HEK293 (cell line): Measurements from ENCODE around the gene KDM5C.
A peak's percentile ranks its signal among the peaks of the same experiment; 100 is the strongest.

ENCODE experiments used
- CTCF ChIA-PET: fragments of 350-600 bp; formaldehyde crosslinking; extraction: SDS; loops from one replicate; lab custom pipeline; 2021; ENCODE audit warnings: antibody characterized with exemption; lab: Yijun Ruan, JAX
- POLR2A ChIA-PET: fragments of 300-600 bp; formaldehyde crosslinking; extraction: SDS; loops from one replicate; lab custom pipeline; 2020; ENCODE audit warnings: antibody characterized with exemption, inconsistent platforms; lab: Yijun Ruan, JAX
- H3K27ac ChIP-seq: fragments of 200-500 bp; sonication (Bioruptor generic); 2 replicates; pipeline ENCODE4 v1.5.1; 2014; ENCODE audit warnings: low read depth, low read length, control low read depth, inconsistent platforms; ENCODE audit errors: extremely low read depth
- H3K36me3 ChIP-seq, 2 experiments: fragments of 200-500 bp in 1 of 2; sonication (Bioruptor generic) in 1 of 2; 1 replicate in 1 of 2; 2 replicates in 1 of 2; pipeline ENCODE4 v1.5.1; 2014 to 2017; ENCODE audit warnings: inconsistent platforms in 2 of 2, low read length in 2 of 2; ENCODE audit not compliant: control insufficient read depth in 2 of 2, insufficient read depth in 1 of 2
- H3K4me1 ChIP-seq: fragments of 200-500 bp; sonication (Bioruptor generic); 2 replicates; pipeline ENCODE4 v1.5.1; 2014; ENCODE audit warnings: mild to moderate bottlenecking, low read length, inconsistent platforms; ENCODE audit not compliant: control insufficient read depth, insufficient read depth
- H3K4me3 ChIP-seq: 2 replicates; pipeline ENCODE4 v1.5.1; 2011; ENCODE audit warnings: low read depth, mild to moderate bottlenecking, control low read depth, low read length, moderate library complexity
- H3K9me3 ChIP-seq: fragments of 200-500 bp; sonication (Bioruptor generic); 2 replicates; pipeline ENCODE4 v1.5.1; 2014; ENCODE audit warnings: low read depth, low read length, inconsistent platforms; ENCODE audit not compliant: control insufficient read depth, insufficient read depth
- GLIS1 ChIP-seq: fragments of 450-650 bp; formaldehyde crosslinking; IDR thresholded peaks from 2 replicates; pipeline ENCODE4 v1.5.1; 2016; ENCODE audit warnings: missing biosample characterization, missing genetic modification characterization
- HOXC10 ChIP-seq: sonication (generic); formaldehyde crosslinking; IDR thresholded peaks from 2 replicates; pipeline ENCODE4 v1.8.1; 2023; ENCODE audit warnings: mild to moderate bottlenecking, missing genetic modification reagents
- KLF17 ChIP-seq: fragments of 450-650 bp; formaldehyde crosslinking; IDR thresholded peaks from 2 replicates; pipeline ENCODE4 v1.5.1; 2016; ENCODE audit warnings: missing biosample characterization, missing genetic modification characterization
- PRDM4 ChIP-seq: fragments of 450-650 bp; formaldehyde crosslinking; IDR thresholded peaks from 2 replicates; pipeline ENCODE4 v1.5.1; 2017; ENCODE audit warnings: missing biosample characterization, missing genetic modification characterization
- SETDB1 ChIP-seq: IDR thresholded peaks from one replicate; pipeline ENCODE4 v1.6.1; 2017; ENCODE audit warnings: mild to moderate bottlenecking, low read length, moderate library complexity, mixed read lengths; ENCODE audit not compliant: insufficient read length
- SP3 ChIP-seq: fragments of 450-650 bp; formaldehyde crosslinking; IDR thresholded peaks from 2 replicates; pipeline ENCODE4 v1.5.1; 2016; ENCODE audit warnings: missing biosample characterization, missing genetic modification characterization
- TRIM28 ChIP-seq: IDR thresholded peaks from 2 replicates; pipeline ENCODE4 v1.6.1; 2011; ENCODE audit warnings: low read length, control low read depth, borderline replicate concordance
- ZBTB11 ChIP-seq: fragments of 450-650 bp; formaldehyde crosslinking; conservative IDR thresholded peaks from 2 replicates; pipeline ENCODE4 v1.5.1; 2016; ENCODE audit warnings: low read depth, missing biosample characterization, missing genetic modification characterization
- ZBTB17 ChIP-seq: fragments of 450-650 bp; formaldehyde crosslinking; IDR thresholded peaks from 2 replicates; pipeline ENCODE4 v1.5.1; 2016; ENCODE audit warnings: missing biosample characterization, missing genetic modification characterization
- ZBTB20 ChIP-seq: fragments of 450-650 bp; formaldehyde crosslinking; IDR thresholded peaks from 2 replicates; pipeline ENCODE4 v1.5.1; 2016; ENCODE audit warnings: missing biosample characterization, missing genetic modification characterization
- ZBTB6 ChIP-seq: fragments of 450-650 bp; formaldehyde crosslinking; IDR thresholded peaks from 2 replicates; pipeline ENCODE4 v1.5.1; 2017; ENCODE audit warnings: missing biosample characterization, missing genetic modification characterization
- ZEB2 ChIP-seq: fragments of 450-650 bp; formaldehyde crosslinking; IDR thresholded peaks from 2 replicates; pipeline ENCODE4 v1.5.1; 2016; ENCODE audit warnings: missing biosample characterization, missing genetic modification characterization
- ZFHX2 ChIP-seq: fragments of 450-650 bp; formaldehyde crosslinking; conservative IDR thresholded peaks from 2 replicates; pipeline ENCODE4 v1.5.1; 2016; ENCODE audit warnings: missing biosample characterization, missing genetic modification characterization
- ZNF214 ChIP-seq: fragments of 450-650 bp; formaldehyde crosslinking; IDR thresholded peaks from 2 replicates; pipeline ENCODE4 v1.5.1; 2017; ENCODE audit warnings: missing biosample characterization, mild to moderate bottlenecking, missing genetic modification characterization, borderline replicate concordance
- ZNF341 ChIP-seq: fragments of 450-650 bp; formaldehyde crosslinking; IDR thresholded peaks from 2 replicates; pipeline ENCODE4; 2016; ENCODE audit warnings: low read depth, missing biosample characterization, missing genetic modification characterization
- ZNF473 ChIP-seq: fragments of 450-650 bp; formaldehyde crosslinking; IDR thresholded peaks from 2 replicates; pipeline ENCODE4 v1.5.1; 2017; ENCODE audit warnings: missing biosample characterization, missing genetic modification characterization
- ZNF48 ChIP-seq: fragments of 450-650 bp; formaldehyde crosslinking; IDR thresholded peaks from 2 replicates; pipeline ENCODE4 v1.5.1; 2016; ENCODE audit warnings: missing biosample characterization, missing genetic modification characterization
- ZNF530 ChIP-seq: fragments of 450-650 bp; formaldehyde crosslinking; IDR thresholded peaks from 2 replicates; pipeline ENCODE4 v1.5.1; 2016; ENCODE audit warnings: low read depth, missing biosample characterization, missing genetic modification characterization
- ZNF560 ChIP-seq: fragments of 450-650 bp; formaldehyde crosslinking; IDR thresholded peaks from 2 replicates; pipeline ENCODE4 v1.5.1; 2017; ENCODE audit warnings: missing biosample characterization, missing genetic modification characterization, borderline replicate concordance
- ZNF561 ChIP-seq: fragments of 450-650 bp; IDR thresholded peaks from 2 replicates; pipeline ENCODE4 v1.5.1; 2018; ENCODE audit warnings: missing biosample characterization, missing genetic modification characterization, borderline replicate concordance
- ZNF571 ChIP-seq: fragments of 450-650 bp; formaldehyde crosslinking; IDR thresholded peaks from 2 replicates; pipeline ENCODE4 v1.5.0; 2017; ENCODE audit warnings: missing biosample characterization, missing genetic modification characterization
- ZNF621 ChIP-seq: fragments of 450-650 bp; formaldehyde crosslinking; IDR thresholded peaks from 2 replicates; pipeline ENCODE4 v1.5.1; 2017; ENCODE audit warnings: missing biosample characterization, missing genetic modification characterization
- ZNF629 ChIP-seq: fragments of 450-650 bp; formaldehyde crosslinking; IDR thresholded peaks from 2 replicates; pipeline ENCODE4 v1.5.1; 2017; ENCODE audit warnings: missing biosample characterization, missing genetic modification characterization
- ZNF658 ChIP-seq: fragments of 450-650 bp; formaldehyde crosslinking; IDR thresholded peaks from 2 replicates; pipeline ENCODE4; 2016; ENCODE audit warnings: missing biosample characterization, missing genetic modification characterization
- ZNF660 ChIP-seq: fragments of 450-650 bp; IDR thresholded peaks from 2 replicates; pipeline ENCODE4 v1.5.1; 2018; ENCODE audit warnings: missing biosample characterization, mild to moderate bottlenecking, missing genetic modification characterization
- ZNF830 ChIP-seq: fragments of 450-650 bp; IDR thresholded peaks from 2 replicates; pipeline ENCODE4 v1.5.0; 2018; ENCODE audit warnings: missing biosample characterization, missing genetic modification characterization, low read depth, mild to moderate bottlenecking, moderate library complexity
- ZNF843 ChIP-seq: fragments of 450-650 bp; formaldehyde crosslinking; IDR thresholded peaks from 2 replicates; pipeline ENCODE4 v1.5.1; 2016; ENCODE audit warnings: missing biosample characterization, missing genetic modification characterization

The KDM5C gene

GRCh38 chrX:53241558-53241957, 16.6 kb upstream of the KDM5C start (continued):
- TF ChIP-seq PRDM4 (tag by site-specific recombination) = no peak
- TF ChIP-seq ZEB2 (tag by site-specific recombination) = no peak
- no peak for TF ChIP-seq ZNF830 (tag by site-specific recombination)
- TF ChIP-seq ZFHX2 (tag by site-specific recombination) = peak; percentile 64
- no peak for TF ChIP-seq ZBTB20 (tag by site-specific recombination)
- peak; percentile 74 for TF ChIP-seq GLIS1 (tag by site-specific recombination)
- TF ChIP-seq ZNF658 (tag by site-specific recombination) = no peak
- TF ChIP-seq ZNF561 = no peak
- no peak for TF ChIP-seq ZNF214

- TF ChIP-seq ZBTB17 (tag by site-specific recombination) (peak; percentile 30; the same call in 1 of the 2 replicates), ZNF571 (no peak)
- no peaks in the 10 kb centered on the region for H3K9me3 ChIP-seq
- peaks cover 3 to 41% of the 10 kb centered on the region in 2 experiments; a peak in 2 of 3 replicates for H3K36me3 ChIP-seq
- no peaks in the 10 kb centered on the region for H3K4me1 ChIP-seq
- H3K4me3 ChIP-seq = no peak overlapping the region
- no peak overlapping the region for H3K27ac ChIP-seq
- ChIA-PET CTCF (interaction anchor here (0.6 to 5.3 kb wide), 18 partner anchors 9 to 235 kb away, joined by 3 to 44 read pairs (median 4); partner anchors contain the start of gene KDM5C), POLR2A (interaction anchor here (0.7 to 3.9 kb wide), 2 partner anchors 14 to 19 kb away, joined by 3 to 22 read pairs; partner anchors contain the start of gene KDM5C)
These were observed 14.5 kb upstream of the KDM5C start for GRCh38 chrX:53239474-53239873.

GRCh38 chrX:53237056-53237455, 12.0 kb upstream of the KDM5C start:
- Histone ChIP-seq H3K4me3 (no peak overlapping the region), H3K9me3 (no peaks in the 10 kb centered on the region), H3K27ac (no peak overlapping the region)
- no peak for TF ChIP-seq ZNF660 (tag by site-specific recombination)
- no peak for TF ChIP-seq HOXC10 (CRISPR knock-in tag)
- no peak for TF ChIP-seq ZNF341 (tag by site-specific recombination)
- TF ChIP-seq ZNF48 (tag by site-specific recombination) = no peak
- no peak for TF ChIP-seq ZNF621 (tag by site-specific recombination)
- TF ChIP-seq ZBTB6 (tag by site-specific recombination) = no peak
- no peak for TF ChIP-seq ZBTB11
- no peak for TF ChIP-seq SETDB1
- TF ChIP-seq ZNF560 (tag by site-specific recombination) = no peak
- TF ChIP-seq ZNF629 (tag by site-specific recombination) = no peak
- no peak for TF ChIP-seq KLF17 (tag by site-specific recombination)
- no peak for TF ChIP-seq ZNF473 (tag by site-specific recombination)
- no peak for TF ChIP-seq TRIM28
- no peak for TF ChIP-seq ZNF843 (tag by site-specific recombination)
- TF ChIP-seq SP3 (tag by site-specific recombination) = no peak
- no peak for TF ChIP-seq ZNF530 (tag by site-specific recombination)
- TF ChIP-seq, all 188 proteins: peak for 0
- peaks cover 3 to 34% of the 10 kb centered on the region in 2 experiments; a peak in 2 of 3 replicates for H3K36me3 ChIP-seq
- CTCF ChIA-PET = interaction anchor here (0.8 to 5.3 kb wide), 4 partner anchors 11 to 48 kb away, joined by 4 to 44 read pairs (median 14); partner anchors contain the start of gene KDM5C
- POLR2A ChIA-PET = interaction anchor here (0.6 to 3.9 kb wide), 2 partner anchors 12 to 145 kb away, joined by 3 to 22 read pairs; partner anchors contain the start of gene KDM5C
- H3K4me1 ChIP-seq = no peaks in the 10 kb centered on the region
